GM19193 (cell line): Measurements from ENCODE around the gene KDM4C.

Source experiments
- POLR2A ChIP-seq: IDR thresholded peaks from 4 replicates; pipeline ENCODE4 v1.6.1; 2011; ENCODE audit not compliant: insufficient read depth, insufficient read length; ENCODE audit errors: extremely low read depth

Gene KDM4C

GRCh38 chr9:6904371-6904770 is 146.6 kb downstream of the KDM4C start:
- TF ChIP-seq POLR2A: no peak

GRCh38 chr9:6905850-6906375 is 148.1 kb downstream of the KDM4C start:
- TF ChIP-seq POLR2A: no peak

GRCh38 chr9:6907772-6908381 is 150.1 kb downstream of the KDM4C start:
- TF ChIP-seq POLR2A: no peak

DNA sequence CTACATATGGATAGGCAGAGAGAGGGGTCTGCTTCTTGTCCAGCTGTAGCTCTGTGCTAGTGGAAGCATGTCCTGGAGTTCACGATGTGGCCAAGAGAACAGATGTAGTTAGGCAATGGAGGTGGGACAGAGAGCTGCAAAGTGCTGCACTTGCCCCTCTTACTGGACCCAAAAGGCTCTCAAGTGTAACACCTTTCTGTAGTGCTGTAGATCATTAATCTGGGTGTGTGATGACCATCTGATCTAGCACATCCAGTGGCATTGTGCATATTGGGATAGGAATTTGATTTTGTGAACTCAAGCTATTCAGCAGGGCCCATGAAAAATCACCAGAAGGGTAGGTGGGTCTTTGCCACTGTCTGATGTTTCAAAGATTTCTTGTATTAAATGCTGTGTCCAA is 151.4 kb downstream of the KDM4C start:
- no peak for TF ChIP-seq POLR2A

DNA sequence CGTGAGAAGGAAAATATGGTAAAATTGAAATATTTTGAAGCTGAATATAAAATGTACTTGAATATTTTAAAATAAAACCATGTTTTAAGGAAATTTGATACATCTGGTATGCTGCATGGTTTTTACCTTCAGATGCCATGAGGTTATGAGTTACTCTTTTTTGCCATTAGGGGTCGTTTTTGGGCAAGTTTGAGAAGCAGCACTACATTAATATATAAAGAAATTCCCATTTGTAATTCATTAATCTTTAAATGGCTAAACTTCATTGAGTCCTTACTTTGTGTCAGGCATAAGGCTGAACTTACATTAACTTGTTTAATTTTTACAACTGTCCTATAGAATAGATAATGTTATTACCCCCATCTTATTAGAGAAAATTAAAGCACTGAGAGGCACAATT is 152.3 kb downstream of the KDM4C start:
- TF ChIP-seq POLR2A: no peak

GRCh38 chr9:6910497-6910896 is 152.7 kb downstream of the KDM4C start:
- TF ChIP-seq POLR2A: no peak

- TF ChIP-seq POLR2A: no peak
These were observed 154.3 kb downstream of the KDM4C start for GRCh38 chr9:6911901-6912638.

DNA sequence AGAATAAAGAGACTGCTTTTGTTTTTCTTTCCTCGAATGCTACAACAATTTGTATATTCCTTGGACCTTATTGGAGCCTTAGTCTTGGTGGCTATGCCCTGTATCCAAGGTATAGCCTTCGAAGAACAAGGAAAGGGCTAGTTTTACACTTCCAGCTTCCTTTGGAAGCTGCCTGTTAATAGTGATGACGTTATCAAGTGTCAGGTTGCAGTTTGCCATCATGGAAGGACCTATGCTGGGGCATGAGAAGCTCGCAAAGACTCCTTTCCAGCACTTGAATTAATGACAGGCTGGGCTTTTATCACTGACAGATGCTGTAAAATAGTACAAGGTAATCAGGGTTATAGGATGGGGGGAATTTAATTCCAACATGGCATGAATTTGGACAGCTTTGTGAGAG is 157.9 kb downstream of the KDM4C start:
- no peak for TF ChIP-seq POLR2A

DNA sequence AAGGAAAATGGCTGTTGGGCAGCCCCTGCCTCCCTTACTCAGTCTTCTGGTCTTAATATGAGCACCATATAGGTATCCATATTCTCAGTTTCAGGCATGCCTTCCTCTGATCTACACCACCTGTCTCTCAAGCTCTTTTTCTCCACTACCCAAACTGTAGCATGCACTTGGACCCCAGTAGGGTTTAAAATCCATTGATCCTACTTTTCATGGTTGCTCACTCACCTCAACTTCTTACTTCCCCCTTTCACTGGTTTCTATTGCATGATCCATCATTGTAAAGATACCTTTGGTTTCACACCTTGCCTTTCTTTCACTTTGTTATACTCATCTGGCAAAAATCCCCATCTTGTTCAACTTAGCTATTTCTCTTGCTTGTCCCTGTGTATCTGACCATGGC is 159.4 kb downstream of the KDM4C start:
- no peak for TF ChIP-seq POLR2A

DNA sequence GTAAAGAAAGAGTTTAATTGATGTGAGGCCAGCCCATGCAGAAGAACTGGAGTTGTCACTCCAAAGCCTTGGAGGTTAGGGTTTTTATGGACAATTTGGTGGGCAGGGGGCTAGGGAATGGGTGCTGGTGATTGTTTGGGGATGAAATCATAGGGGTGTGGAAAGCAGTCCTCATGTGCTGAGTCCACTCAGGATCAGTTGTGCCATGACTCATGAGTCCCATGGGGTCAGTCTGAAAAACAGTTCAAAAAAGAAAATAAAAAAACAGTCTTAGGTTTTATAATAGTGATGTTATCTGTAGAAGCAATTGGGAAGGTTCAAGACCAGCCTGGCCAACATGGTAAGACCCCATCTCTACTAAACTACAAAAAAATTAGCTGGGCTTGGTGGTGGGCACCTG is 162.3 kb downstream of the KDM4C start:
- TF ChIP-seq POLR2A: no peak

DNA sequence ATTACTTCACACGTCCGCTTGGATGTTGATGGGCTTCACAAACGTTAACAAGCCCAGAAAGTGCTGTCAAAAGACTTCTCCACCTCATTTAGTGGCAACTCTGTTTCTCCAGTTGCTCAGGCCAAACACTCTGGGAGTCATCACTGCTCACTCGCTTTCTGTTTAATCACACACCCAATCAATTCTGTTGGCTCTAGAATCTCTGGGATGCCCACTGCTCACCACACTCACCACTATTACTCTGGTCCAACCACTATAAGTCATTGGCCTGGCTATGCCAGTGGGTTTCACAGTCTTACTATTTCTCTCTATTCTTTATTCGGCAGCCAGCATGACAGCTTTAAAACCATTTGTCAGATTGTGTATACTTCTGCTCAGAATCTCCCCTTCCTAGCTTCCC is 163.5 kb downstream of the KDM4C start:
- no peak for TF ChIP-seq POLR2A

DNA sequence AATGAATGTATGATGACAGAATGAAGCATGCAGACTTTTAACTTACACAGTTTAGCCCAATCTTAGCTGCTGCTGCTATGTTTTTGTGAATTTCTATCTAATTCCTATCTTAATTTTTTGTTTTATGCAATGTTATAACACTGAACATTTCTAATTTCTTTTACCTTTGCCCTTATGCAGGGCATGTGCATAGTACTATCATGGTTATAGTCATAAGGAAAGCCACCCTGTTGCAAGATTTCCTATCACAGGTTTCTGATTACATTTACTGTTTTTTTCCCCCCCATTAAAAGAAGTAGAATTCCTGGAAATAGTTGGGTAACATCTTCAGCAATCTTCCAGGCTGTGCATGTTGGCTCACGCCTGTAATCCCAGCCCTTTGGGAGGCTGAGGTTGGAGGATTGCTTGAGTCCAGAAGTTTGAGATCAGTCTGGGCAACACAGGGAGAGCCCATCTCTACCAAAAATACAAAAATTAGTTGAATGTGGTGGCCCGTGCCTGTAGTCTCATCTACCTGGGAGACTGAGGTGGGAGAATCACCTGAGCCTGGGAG is 164.4 kb downstream of the KDM4C start:
- no peak for TF ChIP-seq POLR2A

DNA sequence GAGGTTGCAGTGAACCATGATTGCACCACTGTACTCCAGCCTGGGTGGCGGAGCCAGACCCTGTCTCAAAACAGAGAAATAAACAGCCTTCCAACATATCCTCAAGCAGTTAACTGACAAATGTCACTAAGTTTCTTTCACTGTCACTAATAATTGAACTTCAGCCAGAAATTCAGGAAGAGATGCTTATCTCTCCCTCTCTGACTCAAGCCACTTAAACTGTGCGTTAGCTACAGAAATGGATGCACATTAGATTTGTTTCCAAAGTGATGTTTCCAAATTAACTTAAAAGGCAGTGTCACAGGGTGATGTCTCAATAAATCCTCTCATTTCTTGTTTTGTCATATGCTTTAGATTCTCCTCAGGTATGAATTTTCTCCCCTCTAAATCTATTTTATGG is 164.9 kb downstream of the KDM4C start:
- no peak for TF ChIP-seq POLR2A

DNA sequence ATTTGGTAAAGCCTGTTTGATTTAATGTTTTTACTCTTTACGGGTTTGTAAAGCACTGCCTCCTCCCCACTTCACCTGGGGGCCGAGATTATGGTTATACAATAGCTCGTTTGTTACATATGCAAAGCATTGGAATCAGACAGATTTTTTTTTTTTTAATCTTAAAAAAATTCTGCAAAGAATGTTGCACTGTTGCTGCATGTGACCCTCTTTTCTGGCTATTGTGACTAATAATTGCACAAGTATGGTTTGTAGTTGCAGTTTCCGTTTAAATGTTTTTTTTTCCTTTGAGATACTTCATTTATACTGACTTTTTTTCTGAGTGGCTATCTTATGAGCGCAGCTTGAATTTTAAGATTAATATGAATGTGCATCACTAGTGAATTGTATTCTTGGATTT is 165.3 kb downstream of the KDM4C start:
- no peak for TF ChIP-seq POLR2A

DNA sequence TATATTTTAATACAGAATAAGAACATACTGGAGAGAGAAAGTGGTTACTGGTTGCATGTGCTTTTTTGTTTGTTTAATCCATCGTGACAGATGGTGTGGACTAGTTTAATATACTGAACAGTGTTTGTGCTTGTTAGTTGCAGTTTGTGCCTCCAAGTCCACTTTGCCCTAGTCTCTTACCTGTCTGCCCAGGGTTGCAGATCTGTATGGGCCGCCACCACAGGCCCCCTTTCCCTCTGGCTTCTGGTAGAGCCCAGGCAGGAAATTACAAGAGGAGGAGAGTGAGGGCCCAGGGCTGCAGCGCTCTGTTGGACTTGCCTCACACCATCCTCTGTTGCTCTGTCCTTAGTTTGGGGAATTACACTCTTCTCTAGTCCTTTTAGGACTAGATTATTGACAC is 166.4 kb downstream of the KDM4C start:
- no peak for TF ChIP-seq POLR2A

DNA sequence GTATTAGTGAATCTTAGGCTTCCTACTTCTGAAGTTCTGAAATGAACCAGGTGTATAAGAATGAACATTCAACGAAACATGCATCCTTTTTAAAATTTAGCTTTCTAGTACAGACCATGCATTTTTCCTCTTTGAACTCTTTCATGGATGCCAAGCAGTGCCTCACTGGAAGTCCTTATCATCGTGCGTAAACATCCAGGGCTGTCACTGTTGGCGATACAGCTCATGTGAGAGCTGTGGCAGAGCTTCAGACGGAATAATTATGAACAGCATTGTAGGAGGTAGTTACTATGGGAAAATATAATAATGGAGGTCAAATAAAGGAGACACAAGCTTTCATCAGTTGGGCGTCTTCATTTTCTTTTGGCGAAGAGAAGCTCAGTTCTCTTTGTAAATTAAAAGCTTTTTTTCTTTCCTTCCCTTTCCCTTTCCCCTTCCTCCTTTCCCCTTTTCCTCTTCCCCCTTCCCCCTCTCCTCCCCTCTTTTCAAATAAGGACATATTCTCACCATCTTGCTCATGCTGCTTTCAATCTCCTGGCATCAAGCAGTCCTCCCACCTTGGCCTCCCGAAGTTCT is 167.3 kb downstream of the KDM4C start:
- TF ChIP-seq POLR2A: no peak
